ENCODE measurements around the gene AQP6.

DNA sequence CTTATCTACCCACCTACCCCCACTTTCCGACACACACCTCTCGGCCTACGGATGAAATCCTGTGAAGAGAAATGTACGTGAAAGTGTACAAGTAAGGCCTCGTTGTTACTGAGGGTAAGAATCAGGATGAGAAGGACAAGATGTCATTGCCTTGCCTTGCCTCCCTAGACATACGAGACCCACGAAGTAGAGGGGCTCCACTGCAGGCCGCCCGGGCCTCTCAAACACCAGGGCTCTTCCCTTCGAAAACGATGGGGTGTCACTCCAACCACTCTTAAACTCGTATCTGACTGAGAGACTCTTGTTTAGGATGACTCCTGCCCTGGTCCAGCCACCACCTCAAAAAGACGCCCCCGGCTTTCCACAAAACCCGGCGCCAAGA, 52.0 kb downstream of the AQP6 start:
- TF ChIP-seq, protein P1, sequence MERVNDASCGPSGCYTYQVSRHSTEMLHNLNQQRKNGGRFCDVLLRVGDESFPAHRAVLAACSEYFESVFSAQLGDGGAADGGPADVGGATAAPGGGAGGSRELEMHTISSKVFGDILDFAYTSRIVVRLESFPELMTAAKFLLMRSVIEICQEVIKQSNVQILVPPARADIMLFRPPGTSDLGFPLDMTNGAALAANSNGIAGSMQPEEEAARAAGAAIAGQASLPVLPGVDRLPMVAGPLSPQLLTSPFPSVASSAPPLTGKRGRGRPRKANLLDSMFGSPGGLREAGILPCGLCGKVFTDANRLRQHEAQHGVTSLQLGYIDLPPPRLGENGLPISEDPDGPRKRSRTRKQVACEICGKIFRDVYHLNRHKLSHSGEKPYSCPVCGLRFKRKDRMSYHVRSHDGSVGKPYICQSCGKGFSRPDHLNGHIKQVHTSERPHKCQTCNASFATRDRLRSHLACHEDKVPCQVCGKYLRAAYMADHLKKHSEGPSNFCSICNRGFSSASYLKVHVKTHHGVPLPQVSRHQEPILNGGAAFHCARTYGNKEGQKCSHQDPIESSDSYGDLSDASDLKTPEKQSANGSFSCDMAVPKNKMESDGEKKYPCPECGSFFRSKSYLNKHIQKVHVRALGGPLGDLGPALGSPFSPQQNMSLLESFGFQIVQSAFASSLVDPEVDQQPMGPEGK (CRISPR knock-in tag; IDR thresholded peaks at IDR 0.05; ENCODE audit: borderline replicate concordance): no peak
- TF ChIP-seq ZC3H10 (CRISPR knock-in tag; IDR thresholded peaks at IDR 0.05) (no peak), ZFP3 (CRISPR knock-in tag; IDR thresholded peaks at IDR 0.05) (no peak), CREB5 (CRISPR knock-in tag; IDR thresholded peaks at IDR 0.05; ENCODE audit: low read depth) (no peak), TOX (CRISPR knock-in tag; IDR thresholded peaks at IDR 0.05; ENCODE audit: borderline replicate concordance) (no peak), OSR1 (CRISPR knock-in tag; IDR thresholded peaks at IDR 0.05) (no peak), SNAI2 (CRISPR knock-in tag; IDR thresholded peaks at IDR 0.05) (no peak)
